SK-N-SH (cell line): ENCODE results near the gene EEF1A2.

Source experiments
- CTCF ChIP-seq: fragments of 200-600 bp; sonication (generic); IDR thresholded peaks from 2 replicates; pipeline ENCODE4 v1.6.1; 2017; ENCODE audit warnings: antibody characterized with exemption, mild to moderate bottlenecking, moderate library complexity
- EP300 ChIP-seq, 2 experiments: IDR thresholded peaks; 2 replicates each; pipeline versions ENCODE4 v1.4.0 to v1.6.1; 2012; ENCODE audit warnings: borderline replicate concordance in 1 of 2, low read depth in 1 of 2, low read length in 1 of 2
- EZH2phosphoT487 ChIP-seq: fragments of 200-600 bp; sonication (generic); IDR thresholded peaks from 2 replicates; pipeline ENCODE4 v1.6.1; 2017; ENCODE audit warnings: low read depth, mixed run types, mild to moderate bottlenecking, antibody characterized with exemption, moderate library complexity, borderline replicate concordance
- MEF2A ChIP-seq: IDR thresholded peaks from 2 replicates; pipeline ENCODE4 v1.4.0; 2012; ENCODE audit warnings: low read depth, borderline replicate concordance
- POLR2AphosphoS5 ChIP-seq: IDR thresholded peaks from 2 replicates; pipeline ENCODE4 v1.6.1; 2012; ENCODE audit warnings: low read depth, low read length
- REST ChIP-seq: IDR thresholded peaks from 2 replicates; pipeline ENCODE4 v1.6.1; 2012; ENCODE audit warnings: mild to moderate bottlenecking, low read depth, low read length, moderate library complexity
- RFX5 ChIP-seq: IDR thresholded peaks from 2 replicates; pipeline ENCODE4 v1.6.1; 2012; ENCODE audit warnings: mild to moderate bottlenecking, improper control_type of control experiment, low read length
- SMC3 ChIP-seq: IDR thresholded peaks from 2 replicates; pipeline ENCODE4 v1.6.1; 2012; ENCODE audit warnings: low read depth, low read length, improper control_type of control experiment
- TAF1 ChIP-seq: IDR thresholded peaks from 2 replicates; pipeline ENCODE4 v1.6.1; 2012; ENCODE audit warnings: low read depth, mild to moderate bottlenecking, low read length, moderate library complexity, borderline replicate concordance
- TEAD4 ChIP-seq: IDR thresholded peaks from 2 replicates; pipeline ENCODE4 v1.4.0; 2012; ENCODE audit warnings: mild to moderate bottlenecking, borderline replicate concordance; ENCODE audit not compliant: insufficient read depth
- YY1 ChIP-seq: IDR thresholded peaks from 2 replicates; pipeline ENCODE4 v1.4.0; 2012; ENCODE audit warnings: low read depth, mild to moderate bottlenecking
- ZBTB33 ChIP-seq: IDR thresholded peaks from 2 replicates; pipeline ENCODE4 v1.4.0; 2012; ENCODE audit warnings: low read depth, borderline replicate concordance

- TF ChIP-seq CTCF (no peak), TAF1 (no peak), EZH2phosphoT487 (no peak), ZBTB33 (no peak), POLR2AphosphoS5 (no peak), TEAD4 (no peak), SMC3 (no peak), EP300 (IDR thresholded peaks at IDR 0.05; ENCODE audit: borderline replicate concordance in 1 of 2, low read depth in 1 of 2, low read length in 1 of 2) (peak in 1 of 2 experiments; percentile 48; a peak in 1 of 4 replicates), REST (no peak), MEF2A (no peak), YY1 (no peak), RFX5 (no peak)
Measured at GRCh38 chr20:63463400-63464288, 35.2 kb downstream of the EEF1A2 start.
